ENCODE results near the gene IPO11.

IPO11 gene

DNA sequence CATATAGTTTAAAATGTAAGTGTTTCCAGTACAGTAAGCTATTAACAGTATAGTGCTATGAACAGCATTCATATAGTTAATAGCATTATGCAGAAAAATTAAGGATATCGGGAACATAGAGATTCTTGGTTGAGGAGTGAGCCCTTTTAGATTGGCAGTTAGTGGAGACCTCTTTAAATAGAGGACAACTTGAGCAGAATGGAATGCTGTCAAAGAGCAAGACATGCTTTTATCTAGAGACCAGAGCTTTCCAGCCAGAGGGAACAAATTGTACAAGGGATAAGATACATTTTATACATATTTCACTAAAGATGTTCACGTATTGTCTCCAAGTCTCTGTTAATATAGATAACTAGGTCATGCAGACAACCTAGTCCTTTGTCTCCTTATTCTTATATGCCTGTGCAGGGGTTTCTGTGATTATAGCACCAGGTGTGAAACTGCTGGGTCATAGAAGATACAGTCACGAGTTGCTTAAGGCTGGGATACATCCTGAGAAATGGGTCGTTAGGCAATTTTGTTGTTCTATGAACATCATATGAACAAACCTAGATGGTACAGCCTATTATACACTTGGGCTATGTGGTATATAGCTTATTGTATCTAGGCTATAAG lies 6.0 kb downstream of the IPO11 start:
- Histone ChIP-seq H3K4me3 (ENCODE audit: low read depth, low read length) (no peak overlapping the region), H3K9ac (no peak overlapping the region), H3K4me2 (ENCODE audit: low read length) (no peak overlapping the region), H3K27ac (no peak overlapping the region), H3K27me3 (ENCODE audit: control insufficient read depth, insufficient read depth, low read length) (no peaks in the 10 kb centered on the region), H3K36me3 (ENCODE audit: control insufficient read depth, insufficient read depth, low read length) (no peaks in the 10 kb centered on the region), H3K4me1 (peaks cover 11% of the 10 kb centered on the region), H2AFZ (no peak overlapping the region), H3K79me2 (peaks cover 27% of the 10 kb centered on the region), H3K9me3 (ENCODE audit: control insufficient read depth, low read length) (no peaks in the 10 kb centered on the region)
- TF ChIP-seq, protein P1, sequence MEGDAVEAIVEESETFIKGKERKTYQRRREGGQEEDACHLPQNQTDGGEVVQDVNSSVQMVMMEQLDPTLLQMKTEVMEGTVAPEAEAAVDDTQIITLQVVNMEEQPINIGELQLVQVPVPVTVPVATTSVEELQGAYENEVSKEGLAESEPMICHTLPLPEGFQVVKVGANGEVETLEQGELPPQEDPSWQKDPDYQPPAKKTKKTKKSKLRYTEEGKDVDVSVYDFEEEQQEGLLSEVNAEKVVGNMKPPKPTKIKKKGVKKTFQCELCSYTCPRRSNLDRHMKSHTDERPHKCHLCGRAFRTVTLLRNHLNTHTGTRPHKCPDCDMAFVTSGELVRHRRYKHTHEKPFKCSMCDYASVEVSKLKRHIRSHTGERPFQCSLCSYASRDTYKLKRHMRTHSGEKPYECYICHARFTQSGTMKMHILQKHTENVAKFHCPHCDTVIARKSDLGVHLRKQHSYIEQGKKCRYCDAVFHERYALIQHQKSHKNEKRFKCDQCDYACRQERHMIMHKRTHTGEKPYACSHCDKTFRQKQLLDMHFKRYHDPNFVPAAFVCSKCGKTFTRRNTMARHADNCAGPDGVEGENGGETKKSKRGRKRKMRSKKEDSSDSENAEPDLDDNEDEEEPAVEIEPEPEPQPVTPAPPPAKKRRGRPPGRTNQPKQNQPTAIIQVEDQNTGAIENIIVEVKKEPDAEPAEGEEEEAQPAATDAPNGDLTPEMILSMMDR (IDR thresholded peaks at IDR 0.05) = no peak

DNA sequence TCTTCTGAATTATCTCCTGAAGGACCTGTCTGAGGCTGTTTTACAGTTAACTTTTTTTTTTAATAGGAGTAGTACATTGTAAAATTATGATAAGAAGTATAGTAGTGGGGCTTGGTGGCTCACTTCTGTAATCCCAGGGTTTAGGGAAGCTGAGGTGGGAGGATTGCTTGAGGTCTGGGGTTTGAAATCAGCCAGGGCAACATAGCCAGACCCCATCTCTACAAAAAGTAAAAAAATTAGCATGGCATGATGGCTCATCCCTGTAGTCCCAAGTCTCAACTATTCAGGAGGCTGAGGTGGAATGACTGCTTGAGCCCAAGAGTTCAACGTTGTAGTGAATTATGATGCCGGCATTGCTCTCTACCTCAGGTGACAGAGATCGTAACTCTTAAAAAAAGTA lies 7.0 kb downstream of the IPO11 start:
- H3K9me3 ChIP-seq (ENCODE audit: control insufficient read depth, low read length) = no peaks in the 10 kb centered on the region
- H2AFZ ChIP-seq = no peak overlapping the region
- TF ChIP-seq, protein P1 (IDR thresholded peaks at IDR 0.05) = no peak
- no peaks in the 10 kb centered on the region for H3K36me3 ChIP-seq (ENCODE audit: control insufficient read depth, insufficient read depth, low read length)
- no peak overlapping the region for H3K4me2 ChIP-seq (ENCODE audit: low read length)
- H3K4me1 ChIP-seq = peaks cover 8% of the 10 kb centered on the region
- H3K27me3 ChIP-seq (ENCODE audit: control insufficient read depth, insufficient read depth, low read length) = no peaks in the 10 kb centered on the region
- H3K9ac ChIP-seq = no peak overlapping the region
- peaks cover 22% of the 10 kb centered on the region for H3K79me2 ChIP-seq
- no peak overlapping the region for H3K4me3 ChIP-seq (ENCODE audit: low read depth, low read length)
- H3K27ac ChIP-seq = no peak overlapping the region

GRCh38 chr5:62421414-62421813 lies 8.9 kb downstream of the IPO11 start:
- Histone ChIP-seq H3K4me1 (peaks cover 10% of the 10 kb centered on the region), H3K4me2 (ENCODE audit: low read length) (no peak overlapping the region), H3K9ac (no peak overlapping the region), H3K27ac (no peak overlapping the region), H3K27me3 (ENCODE audit: control insufficient read depth, insufficient read depth, low read length) (no peaks in the 10 kb centered on the region), H3K9me3 (ENCODE audit: control insufficient read depth, low read length) (no peaks in the 10 kb centered on the region), H3K79me2 (peaks cover 26% of the 10 kb centered on the region), H3K4me3 (ENCODE audit: low read depth, low read length) (no peak overlapping the region), H2AFZ (no peak overlapping the region), H3K36me3 (ENCODE audit: control insufficient read depth, insufficient read depth, low read length) (no peaks in the 10 kb centered on the region)
- TF ChIP-seq, protein P1 (IDR thresholded peaks at IDR 0.05) = no peak

DNA sequence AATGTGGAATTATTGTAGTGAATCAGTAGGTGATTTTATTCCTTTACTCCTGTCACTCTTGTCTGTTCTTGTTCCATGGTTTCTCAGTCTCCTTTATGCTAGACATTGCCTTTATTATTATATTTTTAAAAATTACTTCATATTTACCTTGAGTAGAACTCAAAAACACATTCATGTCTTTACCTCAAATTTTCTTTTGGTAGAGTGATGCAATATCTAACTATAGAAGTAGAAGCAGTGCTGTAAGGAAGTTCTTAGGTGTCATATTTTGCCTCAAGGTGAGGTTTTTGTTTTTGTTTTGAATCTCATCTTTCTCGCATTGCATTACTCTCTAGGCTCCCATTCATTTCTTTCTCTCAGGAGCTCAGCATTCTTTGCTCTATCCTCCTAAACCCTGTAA lies 12.2 kb downstream of the IPO11 start:
- H3K4me3 ChIP-seq (ENCODE audit: low read depth, low read length) = no peak overlapping the region
- H3K9me3 ChIP-seq (ENCODE audit: control insufficient read depth, low read length) = no peaks in the 10 kb centered on the region
- peaks cover 36% of the 10 kb centered on the region for H3K79me2 ChIP-seq

More for the DNA sequence above, 12.2 kb downstream of the IPO11 start:
- Histone ChIP-seq H3K4me1 (peaks cover 10% of the 10 kb centered on the region), H3K4me2 (ENCODE audit: low read length) (no peak overlapping the region), H3K27me3 (ENCODE audit: control insufficient read depth, insufficient read depth, low read length) (no peaks in the 10 kb centered on the region), H2AFZ (no peak overlapping the region), H3K27ac (no peak overlapping the region), H3K9ac (no peak overlapping the region), H3K36me3 (ENCODE audit: control insufficient read depth, insufficient read depth, low read length) (no peaks in the 10 kb centered on the region)
- TF ChIP-seq, protein P1 (IDR thresholded peaks at IDR 0.05) = no peak

Data from parathyroid adenoma (tissue), 2 donors.